ENCODE data around the gene LRRC46. TPM values are rescaled to one million over a fixed set of nuclear protein-coding genes. Genes with fewer than 3 reads are reported as not detected.

The LRRC46 gene
- total and polyA plus RNA-seq, 2 donors (not counting 1 experiment from before 2014, with no cell fraction given), result 0.69 to 2.4 TPM

- Histone ChIP-seq H4K20me1 (ENCODE audit: control insufficient read depth, insufficient read depth, low read length, poor library complexity, severe bottlenecking) (no peaks in the 10 kb centered on the region), H3K27ac (ENCODE audit: low read length in 2 of 2) (no peak overlapping the region), H3K9ac (ENCODE audit: low read length) (no peak overlapping the region), H3K79me2 (ENCODE audit: control insufficient read depth, insufficient read depth, low read length) (no peaks in the 10 kb centered on the region), H3K4me3 (ENCODE audit: control extremely low read depth in 1 of 5, extremely low read depth in 1 of 5, insufficient read depth in 1 of 5, low read depth in 2 of 5, low read length in 4 of 5) (no peak overlapping the region), H3K9me3 (ENCODE audit: control extremely low read depth in 1 of 3, control insufficient read depth in 2 of 3, insufficient read depth in 1 of 3, low read length in 2 of 3) (no peaks in the 10 kb centered on the region), H3K4me2 (replicated peaks; ENCODE audit: low read depth, low read length, poor library complexity, severe bottlenecking) (peak overlapping the region; percentile 51), H3K27me3 (replicated peaks in 1 of 4; ENCODE audit: control extremely low read depth in 1 of 4, control insufficient read depth in 3 of 4, insufficient read depth in 4 of 4, low read length in 3 of 4) (peaks cover 0 to 62% (median 23%) of the 10 kb centered on the region in 4 experiments), H2AFZ (ENCODE audit: insufficient read depth, low read depth, low read length, poor library complexity, severe bottlenecking) (no peak overlapping the region), H3K4me1 (ENCODE audit: control insufficient read depth in 2 of 2, insufficient read depth in 2 of 2, low read length in 2 of 2) (peaks cover 8 to 9% of the 10 kb centered on the region in 2 donors), H3K36me3 (replicated peaks in 1 of 2; ENCODE audit: control extremely low read depth in 1 of 2, control insufficient read depth in 1 of 2, extremely low read depth in 1 of 2, insufficient read depth in 2 of 2, low read length in 1 of 2) (no peaks in the 10 kb centered on the region)
- 21% methylated on average over 15 of the region's 29 CpGs for WGBS (ENCODE audit: insufficient coverage)
- intact Hi-C loops (cut with micrococcal nuclease), result no loop called here
- ATAC-seq (ENCODE audit: low read depth), result no peak
- H3K27me3 Mint-ChIP-seq, result peaks cover 53% of the 10 kb centered on the region
- TF ChIP-seq CTCF (IDR thresholded peaks at IDR 0.05) (no peak), EZH2 (IDR thresholded peaks at IDR 0.05; ENCODE audit: borderline replicate concordance, insufficient read depth, low read depth, low read length, poor library complexity, severe bottlenecking) (no peak)
- H3K9me3 Mint-ChIP-seq (ENCODE audit: insufficient read depth), result no peaks in the 10 kb centered on the region
- H3K4me3 Mint-ChIP-seq, result no peak overlapping the region
- peaks cover 5% of the 10 kb centered on the region for H3K4me1 Mint-ChIP-seq
- no peak overlapping the region for H3K27ac Mint-ChIP-seq
- DNase-seq, result no peak
- CTCF ChIA-PET, result interaction anchor here (0.7 to 4.0 kb wide), 2 partner anchors 17 to 61 kb away, joined by 3 to 12 read pairs; no protein-coding TSS in a partner anchor
- POLR2A ChIA-PET, result no interaction called here
Observed at GRCh38 chr17:47872019-47872650, 40.7 kb downstream of the LRRC46 start.

- H3K27me3 Mint-ChIP-seq, result peaks cover 55% of the 10 kb centered on the region
- intact Hi-C loops (cut with micrococcal nuclease), result no loop called here
- WGBS (ENCODE audit: insufficient coverage), result 75% methylated on average over 14 of the region's 15 CpGs
Observed at GRCh38 chr17:47872651-47873161, 41.2 kb downstream of the LRRC46 start.

More at GRCh38 chr17:47872651-47873161, 41.2 kb downstream of the LRRC46 start:
- Histone ChIP-seq H3K36me3 (replicated peaks in 1 of 2; ENCODE audit: control extremely low read depth in 1 of 2, control insufficient read depth in 1 of 2, extremely low read depth in 1 of 2, insufficient read depth in 2 of 2, low read length in 1 of 2) (no peaks in the 10 kb centered on the region), H2AFZ (ENCODE audit: insufficient read depth, low read depth, low read length, poor library complexity, severe bottlenecking) (no peak overlapping the region), H4K20me1 (ENCODE audit: control insufficient read depth, insufficient read depth, low read length, poor library complexity, severe bottlenecking) (no peaks in the 10 kb centered on the region), H3K79me2 (ENCODE audit: control insufficient read depth, insufficient read depth, low read length) (no peaks in the 10 kb centered on the region), H3K27ac (ENCODE audit: low read length in 2 of 2) (no peak overlapping the region), H3K4me3 (ENCODE audit: control extremely low read depth in 1 of 5, extremely low read depth in 1 of 5, insufficient read depth in 1 of 5, low read depth in 2 of 5, low read length in 4 of 5) (no peak overlapping the region), H3K9me3 (ENCODE audit: control extremely low read depth in 1 of 3, control insufficient read depth in 2 of 3, insufficient read depth in 1 of 3, low read length in 2 of 3) (no peaks in the 10 kb centered on the region), H3K4me1 (ENCODE audit: control insufficient read depth in 2 of 2, insufficient read depth in 2 of 2, low read length in 2 of 2) (peaks cover 8 to 9% of the 10 kb centered on the region in 2 donors), H3K9ac (ENCODE audit: low read length) (no peak overlapping the region), H3K4me2 (replicated peaks; ENCODE audit: low read depth, low read length, poor library complexity, severe bottlenecking) (peak overlapping the region; percentile 51), H3K27me3 (replicated peaks in 1 of 4; ENCODE audit: control extremely low read depth in 1 of 4, control insufficient read depth in 3 of 4, insufficient read depth in 4 of 4, low read length in 3 of 4) (peaks cover 0 to 66% (median 23%) of the 10 kb centered on the region in 4 experiments)
- POLR2A ChIA-PET, result no interaction called here
- H3K4me1 Mint-ChIP-seq, result peaks cover 5% of the 10 kb centered on the region
- H3K9me3 Mint-ChIP-seq (ENCODE audit: insufficient read depth), result no peaks in the 10 kb centered on the region
- TF ChIP-seq CTCF (IDR thresholded peaks at IDR 0.05) (no peak), EZH2 (IDR thresholded peaks at IDR 0.05; ENCODE audit: borderline replicate concordance, insufficient read depth, low read depth, low read length, poor library complexity, severe bottlenecking) (no peak)
- no peak overlapping the region for H3K27ac Mint-ChIP-seq
- H3K4me3 Mint-ChIP-seq, result no peak overlapping the region
- CTCF ChIA-PET, result interaction anchor here (4.0 kb wide), 1 partner anchor 17 kb away, joined by 12 read pairs; no protein-coding TSS in a partner anchor
- ATAC-seq (ENCODE audit: low read depth), result no peak
- DNase-seq, result no peak
